Kidney (tissue), 14 donors: ENCODE results near the gene FUBP3. TPM values are rescaled to one million over a fixed set of nuclear protein-coding genes. Genes with fewer than 3 reads are reported as not detected.

Source experiments
- DNase-seq, 5 donors: peaks; one replicate each; pipeline ENCODE4 v3.0.0-alpha.2; 2013 to 2020
- FAIRE-seq: peaks from 2 replicates; lab custom pipeline; 2012; peaks lifted over from hg19 to GRCh38; lab: Jason Lieb, UNC
- H3K27ac ChIP-seq, 2 donors: one replicate each; pipeline ENCODE4 v1.7.0; 2013; ENCODE audit warnings: low read depth in 2 of 2, low read length in 2 of 2, inconsistent platforms in 1 of 2
- H3K27me3 ChIP-seq: one replicate; pipeline ENCODE4 v1.7.1; 2013; ENCODE audit warnings: low read length, inconsistent platforms; ENCODE audit not compliant: control insufficient read depth, insufficient read depth
- H3K36me3 ChIP-seq, 3 donors: one replicate each; pipeline versions ENCODE4 v1.7.0 to v1.7.1; 2013; ENCODE audit warnings: low read length in 3 of 3, control low read depth in 1 of 3, inconsistent platforms in 1 of 3; ENCODE audit not compliant: insufficient read depth in 3 of 3, control insufficient read depth in 2 of 3
- H3K4me1 ChIP-seq, 3 donors: one replicate each; pipeline versions ENCODE4 v1.7.0 to v1.7.1; 2013; ENCODE audit warnings: low read length in 3 of 3, inconsistent platforms in 1 of 3, low read depth in 1 of 3; ENCODE audit not compliant: control insufficient read depth in 2 of 3, insufficient read depth in 2 of 3
- H3K4me3 ChIP-seq, 3 donors: one replicate each; pipeline versions ENCODE4 v1.7.0 to v1.8.1; 2013; ENCODE audit warnings: low read length in 3 of 3, control low read depth in 1 of 3, inconsistent platforms in 1 of 3
- H3K9ac ChIP-seq, 3 donors: one replicate each; pipeline versions ENCODE4 v1.7.0 to v1.7.1; 2013; ENCODE audit warnings: low read length in 3 of 3, control low read depth in 1 of 3, inconsistent platforms in 1 of 3
- H3K9me3 ChIP-seq, 3 donors: one replicate each; pipeline versions ENCODE4 v1.7.0 to v1.7.1; 2013; ENCODE audit warnings: low read length in 3 of 3, control low read depth in 1 of 3, inconsistent platforms in 1 of 3; ENCODE audit not compliant: control insufficient read depth in 2 of 3, insufficient read depth in 1 of 3
- intact Hi-C: fragments of 100-400 bp; cut with DNase I; formaldehyde crosslinking; loops from one replicate; pipeline ENCODE4 v1.11.1; 2022
- polyA plus RNA-seq: library from polyadenylated mRNA; stranded (reverse); fragments of 350-450 nt; fragmentation: Illumina TruSeq; extraction: RNeasy Lipid Tissue Mini Kit (QIAGEN cat#74804); gene quantifications from one replicate; pipeline ENCODE4 v1.2.3, GENCODE V29; 2014; ENCODE audit warnings: low read depth, low replicate concordance; ENCODE audit not compliant: insufficient read depth
- total RNA-seq: library from RNA; stranded (reverse); fragmentation: NEBNext Ultra II Directional; extraction: Animal tissue kit (Norgen Biotek cat#: 25700); gene quantifications from one replicate; pipeline ENCODE4 v1.2.1, GENCODE V29; 2021
- TF ChIP-seq, protein P1 (sequence below): IDR thresholded peaks from 3 replicates; pipeline ENCODE4 v1.5.1; 2012; ENCODE audit warnings: mild to moderate bottlenecking, moderate library complexity, borderline replicate concordance; ENCODE audit not compliant: insufficient read depth; ENCODE audit errors: extremely low read depth
- donor health status: control.
- donor health status: control.
- donor health status: control.
- donor health status: control.
- donor health status: control.
- donor health status: DM: yes; HTN: yes; CAD: no.
- donor health status: Normal renal cell carcinoma (clear cell type).

FUBP3 gene
- total and polyA plus RNA-seq, 2 donors from 2014 or later, result 19.4 to 44.1 TPM

GRCh38 chr9:130609163-130609562 lies 29.8 kb downstream of the FUBP3 start:
- H3K27ac ChIP-seq, result no peak overlapping the region
- no peaks in the 10 kb centered on the region for H3K9me3 ChIP-seq
- intact Hi-C loops, result no loop called here
- peaks cover 3 to 20% (median 17%) of the 10 kb centered on the region in 3 donors for H3K36me3 ChIP-seq
- no peaks in the 10 kb centered on the region for H3K27me3 ChIP-seq
- H3K4me3 ChIP-seq, result no peak overlapping the region
- H3K9ac ChIP-seq, result no peak overlapping the region
- DNase-seq, result no peak
- no peak for FAIRE-seq
- peaks cover 0 to 6% (median 0%) of the 10 kb centered on the region in 3 donors for H3K4me1 ChIP-seq
- TF ChIP-seq, protein P1, sequence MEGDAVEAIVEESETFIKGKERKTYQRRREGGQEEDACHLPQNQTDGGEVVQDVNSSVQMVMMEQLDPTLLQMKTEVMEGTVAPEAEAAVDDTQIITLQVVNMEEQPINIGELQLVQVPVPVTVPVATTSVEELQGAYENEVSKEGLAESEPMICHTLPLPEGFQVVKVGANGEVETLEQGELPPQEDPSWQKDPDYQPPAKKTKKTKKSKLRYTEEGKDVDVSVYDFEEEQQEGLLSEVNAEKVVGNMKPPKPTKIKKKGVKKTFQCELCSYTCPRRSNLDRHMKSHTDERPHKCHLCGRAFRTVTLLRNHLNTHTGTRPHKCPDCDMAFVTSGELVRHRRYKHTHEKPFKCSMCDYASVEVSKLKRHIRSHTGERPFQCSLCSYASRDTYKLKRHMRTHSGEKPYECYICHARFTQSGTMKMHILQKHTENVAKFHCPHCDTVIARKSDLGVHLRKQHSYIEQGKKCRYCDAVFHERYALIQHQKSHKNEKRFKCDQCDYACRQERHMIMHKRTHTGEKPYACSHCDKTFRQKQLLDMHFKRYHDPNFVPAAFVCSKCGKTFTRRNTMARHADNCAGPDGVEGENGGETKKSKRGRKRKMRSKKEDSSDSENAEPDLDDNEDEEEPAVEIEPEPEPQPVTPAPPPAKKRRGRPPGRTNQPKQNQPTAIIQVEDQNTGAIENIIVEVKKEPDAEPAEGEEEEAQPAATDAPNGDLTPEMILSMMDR, result no peak

DNA sequence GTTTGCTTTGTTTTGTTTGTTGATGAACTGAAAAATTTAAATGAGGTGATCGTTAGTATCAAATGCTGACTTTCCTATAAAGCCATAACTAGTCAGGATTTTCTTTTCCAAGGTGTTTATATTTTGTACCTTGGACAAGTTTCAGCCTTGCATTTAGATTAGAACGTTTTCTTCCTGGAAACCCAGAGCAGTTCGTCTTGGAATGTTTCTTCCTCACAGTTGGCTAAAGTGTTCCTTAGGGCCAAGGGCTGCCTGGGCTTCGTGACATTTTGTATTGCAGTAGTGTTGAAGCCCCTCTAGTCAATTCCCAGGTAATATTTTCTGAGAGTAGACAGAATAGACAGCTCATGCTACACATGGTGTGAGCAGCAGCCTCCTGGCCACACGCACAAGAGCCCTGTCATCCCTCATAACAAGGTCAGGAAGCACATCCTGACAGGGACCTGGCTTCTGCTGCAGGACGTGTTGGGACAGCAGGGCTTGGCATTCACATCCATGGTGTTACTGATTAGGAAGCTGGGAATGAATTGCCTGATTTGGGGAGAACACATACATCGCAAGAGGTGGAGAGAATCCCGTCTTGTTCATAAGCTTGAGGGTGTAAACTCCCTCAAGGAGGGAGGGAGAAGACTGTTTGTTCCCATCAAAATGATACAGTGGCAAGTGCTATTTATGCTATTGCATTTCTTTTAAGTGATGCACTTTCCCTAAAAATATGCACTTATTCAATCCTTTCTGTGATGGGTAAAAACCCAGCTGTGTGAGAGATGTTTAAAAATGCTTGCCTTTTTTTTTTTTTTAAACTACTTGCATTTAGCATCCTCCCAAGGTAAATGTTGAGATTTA lies 31.7 kb downstream of the FUBP3 start:
- DNase-seq (no peak), FAIRE-seq (no peak)
- TF ChIP-seq, protein P1, result no peak
- Histone ChIP-seq H3K4me1 (peaks cover 0 to 6% (median 0%) of the 10 kb centered on the region in 3 donors), H3K36me3 (peaks cover 2 to 38% (median 30%) of the 10 kb centered on the region in 3 donors), H3K9ac (no peak overlapping the region), H3K27ac (no peak overlapping the region), H3K27me3 (no peaks in the 10 kb centered on the region), H3K9me3 (no peaks in the 10 kb centered on the region), H3K4me3 (no peak overlapping the region)
- intact Hi-C loops, result no loop called here

GRCh38 chr9:130616451-130616850 lies 37.1 kb downstream of the FUBP3 start:
- no peaks in the 10 kb centered on the region for H3K9me3 ChIP-seq
- TF ChIP-seq, protein P1, result no peak
- no peak overlapping the region for H3K9ac ChIP-seq
- H3K4me3 ChIP-seq, result no peak overlapping the region
- no peaks in the 10 kb centered on the region for H3K4me1 ChIP-seq
- H3K36me3 ChIP-seq, result peaks cover 8 to 78% (median 50%) of the 10 kb centered on the region in 3 donors
- no peak overlapping the region for H3K27ac ChIP-seq
- DNase-seq (no peak), FAIRE-seq (no peak)
- intact Hi-C loops, result no loop called here
- no peaks in the 10 kb centered on the region for H3K27me3 ChIP-seq
